ENCODE data around the gene CD244. TPM values are rescaled to one million over a fixed set of nuclear protein-coding genes. Genes with fewer than 3 reads are reported as not detected.

CD244 gene
- total and polyA plus RNA-seq, 2 experiments from 2014 or later = 0.47 to 1.2 TPM

DNA sequence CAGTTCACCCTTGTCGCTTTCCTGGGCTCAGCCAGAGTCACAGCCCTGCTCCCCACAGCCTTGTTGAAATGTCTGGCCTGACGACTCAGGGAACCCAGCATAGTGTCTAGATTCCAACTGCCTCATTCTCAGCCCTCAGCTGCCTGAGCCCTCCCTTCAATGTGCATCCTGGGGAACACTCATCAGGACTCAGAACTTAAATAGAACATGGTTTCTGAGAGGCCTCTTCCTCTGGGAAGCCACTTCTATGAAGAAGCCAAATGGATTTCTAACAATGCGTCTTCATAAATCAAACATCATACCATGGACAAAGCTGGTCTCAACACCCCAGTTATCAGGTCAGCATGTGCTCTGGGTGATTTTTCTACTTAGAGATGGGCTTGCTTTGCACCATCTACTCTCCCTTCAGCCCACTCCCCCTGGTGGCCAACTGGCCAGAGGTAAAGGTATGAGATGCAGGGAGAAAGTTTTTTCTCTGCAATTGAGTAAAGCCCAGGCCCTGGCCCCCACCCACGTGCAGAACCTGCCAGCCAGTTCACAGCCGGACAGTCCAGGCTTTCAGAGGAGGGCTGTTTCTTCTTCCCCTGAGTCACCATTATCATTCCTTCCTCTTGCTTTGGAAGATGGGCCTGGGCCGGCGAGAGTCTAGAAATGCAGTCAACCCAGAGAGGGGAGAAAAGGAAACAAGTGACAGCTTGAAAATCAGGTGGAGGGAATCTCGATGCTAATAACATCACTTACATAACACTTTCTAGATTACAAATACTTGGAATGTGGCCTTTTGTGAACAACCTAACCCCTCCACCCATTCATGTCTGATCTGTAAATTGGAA, 32.1 kb downstream of the CD244 start:
- WGBS (ENCODE audit: low lambda C conversion rate, missing lambda C conversion rate) = 60% methylated on average over 8 of the region's 8 CpGs
- Histone ChIP-seq H3K27me3 (no peaks in the 10 kb centered on the region), H2AFZ (no peak overlapping the region), H3K9me2 (replicated peaks; ENCODE audit: insufficient read depth) (no peaks in the 10 kb centered on the region), H4K20me1 (ENCODE audit: insufficient read depth, poor library complexity, severe bottlenecking) (no peaks in the 10 kb centered on the region), H3K4me3 (no peak overlapping the region), H3K4me2 (no peak overlapping the region), H3K9me3 (ENCODE audit: low read depth) (no peaks in the 10 kb centered on the region), H3K79me2 (no peaks in the 10 kb centered on the region), H3K36me3 (replicated peaks; ENCODE audit: insufficient read depth, low read depth) (no peaks in the 10 kb centered on the region), H3K27ac (no peak overlapping the region), H3K4me1 (ENCODE audit: insufficient read depth) (no peaks in the 10 kb centered on the region)
- TF ChIP-seq EZH2phosphoT487 (IDR thresholded peaks at IDR 0.05; ENCODE audit: low read depth, severe bottlenecking, unreplicated experiment) (no peak), CTCF (IDR thresholded peaks at IDR 0.05; ENCODE audit: poor library complexity) (peak; percentile 67)
- DNase-seq (ENCODE audit: low spot score) = peak; percentile 86

DNA sequence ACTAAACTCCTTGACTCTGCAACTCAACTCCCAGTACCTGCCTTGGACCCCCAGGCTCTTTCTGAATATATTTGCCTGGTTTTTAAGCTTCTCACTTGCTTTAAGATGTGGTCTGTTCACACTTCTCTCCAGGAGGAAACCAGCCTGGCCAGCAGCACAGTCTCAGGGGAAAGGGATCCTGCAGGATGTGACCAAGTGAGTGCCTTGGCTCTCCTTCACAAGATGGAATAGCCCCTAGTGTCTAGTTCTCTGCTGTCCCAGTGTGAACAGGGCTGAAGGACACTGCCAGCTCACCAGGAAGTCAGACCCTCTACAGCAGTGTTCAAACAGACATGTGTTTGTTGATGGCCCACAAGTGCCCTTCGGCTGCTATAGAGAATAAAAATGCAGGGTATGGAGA, 32.9 kb downstream of the CD244 start:
- no peaks in the 10 kb centered on the region for H3K27me3 ChIP-seq
- 96% methylated on average over 1 of the region's 1 CpG for WGBS (ENCODE audit: low lambda C conversion rate, missing lambda C conversion rate)
- no peaks in the 10 kb centered on the region for H3K9me2 ChIP-seq (replicated peaks; ENCODE audit: insufficient read depth)

DNA sequence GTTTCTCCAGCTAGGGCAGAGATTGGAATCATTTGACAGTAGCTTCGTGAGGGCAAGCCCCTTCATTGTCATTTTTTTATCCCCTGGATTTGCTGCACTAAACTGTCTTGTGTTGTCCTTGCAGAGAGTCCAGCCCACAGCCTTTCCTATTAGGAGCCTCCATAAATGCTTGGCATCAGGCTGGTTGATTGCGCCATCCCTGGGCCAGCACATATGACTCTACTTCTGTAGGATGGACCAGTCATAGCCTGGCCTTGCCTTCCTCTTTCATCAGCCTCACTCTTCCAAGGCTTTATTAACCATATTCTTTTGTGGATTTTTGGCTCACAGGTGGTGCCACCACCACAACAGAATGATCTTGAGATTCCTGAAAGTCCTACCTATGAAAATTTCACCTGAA, 35.3 kb downstream of the CD244 start:
- no peak overlapping the region for H3K4me2 ChIP-seq
- no peak for DNase-seq (ENCODE audit: low spot score)
- H3K9me3 ChIP-seq (ENCODE audit: low read depth) = no peaks in the 10 kb centered on the region
- H3K27me3 ChIP-seq = no peaks in the 10 kb centered on the region
- no peak overlapping the region for H3K27ac ChIP-seq
- no peaks in the 10 kb centered on the region for H3K36me3 ChIP-seq (replicated peaks; ENCODE audit: insufficient read depth, low read depth)
- no peak for TF ChIP-seq CTCF (IDR thresholded peaks at IDR 0.05; ENCODE audit: poor library complexity)
- no peak for TF ChIP-seq EZH2 (IDR thresholded peaks at IDR 0.05; ENCODE audit: borderline replicate concordance)
- no peak for TF ChIP-seq EZH2phosphoT487 (IDR thresholded peaks at IDR 0.05; ENCODE audit: low read depth, severe bottlenecking, unreplicated experiment)
- no peak overlapping the region for H2AFZ ChIP-seq
- H3K9me2 ChIP-seq (replicated peaks; ENCODE audit: insufficient read depth) = no peaks in the 10 kb centered on the region
- H3K4me3 ChIP-seq = no peak overlapping the region
- H3K79me2 ChIP-seq = no peaks in the 10 kb centered on the region
- no peaks in the 10 kb centered on the region for H3K4me1 ChIP-seq (ENCODE audit: insufficient read depth)
- no peaks in the 10 kb centered on the region for H4K20me1 ChIP-seq (ENCODE audit: insufficient read depth, poor library complexity, severe bottlenecking)
- 95% methylated on average over 2 of the region's 2 CpGs for WGBS (ENCODE audit: low lambda C conversion rate, missing lambda C conversion rate)

More for the DNA sequence above, 32.9 kb downstream of the CD244 start:
- Histone ChIP-seq H3K4me2 (no peak overlapping the region), H3K9me3 (ENCODE audit: low read depth) (no peaks in the 10 kb centered on the region), H3K79me2 (no peaks in the 10 kb centered on the region), H3K27ac (no peak overlapping the region), H3K36me3 (replicated peaks; ENCODE audit: insufficient read depth, low read depth) (no peaks in the 10 kb centered on the region), H2AFZ (no peak overlapping the region), H4K20me1 (ENCODE audit: insufficient read depth, poor library complexity, severe bottlenecking) (no peaks in the 10 kb centered on the region), H3K4me1 (ENCODE audit: insufficient read depth) (no peaks in the 10 kb centered on the region), H3K4me3 (no peak overlapping the region)
- TF ChIP-seq CTCF (IDR thresholded peaks at IDR 0.05; ENCODE audit: poor library complexity) (no peak), EZH2 (IDR thresholded peaks at IDR 0.05; ENCODE audit: borderline replicate concordance) (no peak), EZH2phosphoT487 (IDR thresholded peaks at IDR 0.05; ENCODE audit: low read depth, severe bottlenecking, unreplicated experiment) (no peak)
- DNase-seq (ENCODE audit: low spot score) = no peak

All from hepatocyte (in vitro differentiated cells).